ENCODE measurements around the gene GPR156.

The GPR156 gene

GRCh38 chr3:120169407-120169806 is 115.6 kb downstream of the GPR156 start:
- TF ChIP-seq POLR2AphosphoS5 (IDR thresholded peaks at IDR 0.05; ENCODE audit: low read depth) (no peak), GABPA (IDR thresholded peaks at IDR 0.05; ENCODE audit: low read depth) (no peak), REST (IDR thresholded peaks at IDR 0.05; ENCODE audit: insufficient replicate concordance, low read depth) (no peak), SPI1 (IDR thresholded peaks at IDR 0.05; ENCODE audit: borderline replicate concordance, low read depth) (no peak)
- TF ChIP-seq, protein P1, sequence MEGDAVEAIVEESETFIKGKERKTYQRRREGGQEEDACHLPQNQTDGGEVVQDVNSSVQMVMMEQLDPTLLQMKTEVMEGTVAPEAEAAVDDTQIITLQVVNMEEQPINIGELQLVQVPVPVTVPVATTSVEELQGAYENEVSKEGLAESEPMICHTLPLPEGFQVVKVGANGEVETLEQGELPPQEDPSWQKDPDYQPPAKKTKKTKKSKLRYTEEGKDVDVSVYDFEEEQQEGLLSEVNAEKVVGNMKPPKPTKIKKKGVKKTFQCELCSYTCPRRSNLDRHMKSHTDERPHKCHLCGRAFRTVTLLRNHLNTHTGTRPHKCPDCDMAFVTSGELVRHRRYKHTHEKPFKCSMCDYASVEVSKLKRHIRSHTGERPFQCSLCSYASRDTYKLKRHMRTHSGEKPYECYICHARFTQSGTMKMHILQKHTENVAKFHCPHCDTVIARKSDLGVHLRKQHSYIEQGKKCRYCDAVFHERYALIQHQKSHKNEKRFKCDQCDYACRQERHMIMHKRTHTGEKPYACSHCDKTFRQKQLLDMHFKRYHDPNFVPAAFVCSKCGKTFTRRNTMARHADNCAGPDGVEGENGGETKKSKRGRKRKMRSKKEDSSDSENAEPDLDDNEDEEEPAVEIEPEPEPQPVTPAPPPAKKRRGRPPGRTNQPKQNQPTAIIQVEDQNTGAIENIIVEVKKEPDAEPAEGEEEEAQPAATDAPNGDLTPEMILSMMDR (IDR thresholded peaks at IDR 0.05; ENCODE audit: insufficient read depth, low read length): no peak
- DNase-seq (ENCODE audit: low read depth in 1 of 2, low spot score in 1 of 2): no peak
- H3K27me3 ChIP-seq (ENCODE audit: insufficient read depth, poor library complexity, severe bottlenecking): no peaks in the 10 kb centered on the region
- no peak overlapping the region for H3K27ac ChIP-seq (replicated peaks)
- H3K4me3 ChIP-seq (replicated peaks; ENCODE audit: insufficient read depth, low read length): no peak overlapping the region

DNA sequence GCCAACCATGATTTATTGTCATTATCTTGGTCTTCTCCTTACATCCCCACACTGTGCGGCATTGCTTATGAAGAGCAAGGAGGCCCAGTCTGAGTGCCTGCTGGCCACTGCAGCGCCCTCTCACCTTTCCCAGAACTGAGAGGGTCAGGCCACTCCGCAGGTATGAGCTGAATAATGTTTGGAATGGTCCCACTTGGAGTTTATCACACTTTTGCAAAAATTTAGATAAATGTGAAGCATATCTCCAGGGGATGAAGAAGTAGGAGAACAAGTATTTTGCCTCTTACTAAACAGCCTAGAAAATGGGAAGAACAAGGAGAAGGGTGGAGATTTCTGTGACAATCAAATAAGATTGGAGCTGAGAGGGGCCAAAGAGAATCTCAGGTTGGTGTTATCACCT is 116.4 kb downstream of the GPR156 start:
- Histone ChIP-seq H3K27me3 (ENCODE audit: insufficient read depth, poor library complexity, severe bottlenecking) (no peaks in the 10 kb centered on the region), H3K27ac (replicated peaks) (no peak overlapping the region), H3K4me3 (replicated peaks; ENCODE audit: insufficient read depth, low read length) (no peak overlapping the region)
- TF ChIP-seq GABPA (IDR thresholded peaks at IDR 0.05; ENCODE audit: low read depth) (no peak), SPI1 (IDR thresholded peaks at IDR 0.05; ENCODE audit: borderline replicate concordance, low read depth) (no peak), POLR2AphosphoS5 (IDR thresholded peaks at IDR 0.05; ENCODE audit: low read depth) (no peak), REST (IDR thresholded peaks at IDR 0.05; ENCODE audit: insufficient replicate concordance, low read depth) (no peak)
- TF ChIP-seq, protein P1 (IDR thresholded peaks at IDR 0.05; ENCODE audit: insufficient read depth, low read length): no peak
- DNase-seq (ENCODE audit: low read depth in 1 of 2, low spot score in 1 of 2): no peak

DNA sequence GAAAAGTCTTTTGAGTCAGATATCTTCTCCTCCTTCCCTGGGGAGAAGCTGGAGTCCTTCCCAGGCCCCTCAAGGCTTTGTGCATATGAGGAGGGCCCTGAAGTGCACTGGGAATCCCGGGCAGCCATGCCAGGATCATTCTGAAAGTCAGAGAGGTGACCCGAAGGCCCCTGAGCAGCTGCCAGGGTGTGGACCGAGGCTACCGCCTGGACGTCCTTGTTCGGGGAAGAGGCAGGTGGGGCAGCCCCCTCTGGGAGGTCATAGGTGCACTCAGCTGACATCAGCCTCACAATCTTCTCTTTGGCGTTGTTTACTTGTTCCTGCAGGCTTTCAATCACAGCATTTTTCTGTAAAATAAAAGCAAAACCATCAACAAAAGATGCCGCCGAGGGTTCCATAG is 117.0 kb downstream of the GPR156 start:
- H3K27ac ChIP-seq (replicated peaks): no peak overlapping the region
- H3K4me3 ChIP-seq (replicated peaks; ENCODE audit: insufficient read depth, low read length): no peak overlapping the region
- DNase-seq (ENCODE audit: low read depth in 1 of 2, low spot score in 1 of 2): no peak
- H3K27me3 ChIP-seq (ENCODE audit: insufficient read depth, poor library complexity, severe bottlenecking): no peaks in the 10 kb centered on the region
- TF ChIP-seq GABPA (IDR thresholded peaks at IDR 0.05; ENCODE audit: low read depth) (no peak), POLR2AphosphoS5 (IDR thresholded peaks at IDR 0.05; ENCODE audit: low read depth) (no peak), REST (IDR thresholded peaks at IDR 0.05; ENCODE audit: insufficient replicate concordance, low read depth) (no peak), SPI1 (IDR thresholded peaks at IDR 0.05; ENCODE audit: borderline replicate concordance, low read depth) (no peak)
- TF ChIP-seq, protein P1 (IDR thresholded peaks at IDR 0.05; ENCODE audit: insufficient read depth, low read length): no peak
